HG03432 (cell line): ENCODE results near the gene FAM83G.

Source experiments
- ATAC-seq: cut with Tn5 transposase; IDR thresholded peaks from one replicate; pipeline ENCODE4 v1.9.1; 2021; ENCODE audit warnings: mild to moderate bottlenecking, moderate library complexity; ENCODE audit not compliant: unreplicated experiment

Gene FAM83G

DNA sequence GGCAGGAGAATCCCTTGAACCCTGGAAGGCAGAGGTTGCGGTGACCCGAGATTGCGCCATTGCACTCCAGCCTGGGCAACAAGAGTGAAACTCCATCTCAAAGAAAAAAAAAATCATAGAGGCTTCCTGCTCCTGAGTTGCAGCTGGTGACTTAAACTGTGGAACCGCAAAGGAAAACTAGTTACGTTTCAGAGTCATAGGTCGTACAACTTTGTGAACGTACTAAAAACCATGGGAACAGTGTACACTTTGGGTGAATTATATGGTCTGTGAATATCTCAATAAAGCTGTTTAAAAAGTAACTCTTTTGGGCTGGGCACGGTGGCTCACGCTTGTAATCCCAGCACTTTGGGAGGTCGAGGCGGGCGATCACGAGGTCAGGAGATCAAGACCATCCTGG, 29.0 kb downstream of the FAM83G start:
- no peak for ATAC-seq

DNA sequence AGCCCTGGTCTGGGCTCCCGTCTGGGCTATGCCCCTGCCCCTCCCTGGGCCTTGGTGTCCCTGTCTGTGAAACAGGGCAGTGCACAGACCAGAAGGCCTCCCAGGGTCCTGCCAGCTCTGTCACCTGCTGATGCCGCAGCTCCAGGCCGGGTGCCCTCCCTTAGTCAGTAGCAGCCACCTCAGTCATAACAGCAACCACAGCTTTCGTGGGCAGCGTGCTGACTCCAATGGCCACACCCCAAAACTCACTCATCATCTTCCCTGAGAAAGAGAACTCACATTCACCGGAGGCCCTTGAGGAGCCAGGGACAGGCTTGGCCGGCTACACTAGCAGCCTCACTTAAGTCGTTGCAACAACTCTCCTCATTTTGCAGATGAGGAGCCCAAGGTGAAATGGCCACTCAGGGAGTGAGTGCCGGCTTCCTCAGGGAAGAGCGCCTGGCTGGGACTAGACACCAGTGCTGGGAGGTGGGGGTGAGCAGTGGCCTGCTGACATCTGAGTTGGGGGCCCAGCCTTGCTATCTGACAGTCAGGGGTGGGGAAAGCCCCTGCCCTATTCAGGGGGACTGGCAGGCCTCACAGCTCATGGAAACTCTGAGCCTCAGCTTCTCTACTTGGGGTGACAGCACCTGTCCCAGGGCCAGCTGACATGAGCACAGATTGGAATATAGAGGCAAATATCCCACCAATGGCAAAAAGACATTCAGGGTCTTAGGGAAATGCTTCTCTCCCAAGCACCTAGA, 30.0 kb downstream of the FAM83G start:
- no peak for ATAC-seq

DNA sequence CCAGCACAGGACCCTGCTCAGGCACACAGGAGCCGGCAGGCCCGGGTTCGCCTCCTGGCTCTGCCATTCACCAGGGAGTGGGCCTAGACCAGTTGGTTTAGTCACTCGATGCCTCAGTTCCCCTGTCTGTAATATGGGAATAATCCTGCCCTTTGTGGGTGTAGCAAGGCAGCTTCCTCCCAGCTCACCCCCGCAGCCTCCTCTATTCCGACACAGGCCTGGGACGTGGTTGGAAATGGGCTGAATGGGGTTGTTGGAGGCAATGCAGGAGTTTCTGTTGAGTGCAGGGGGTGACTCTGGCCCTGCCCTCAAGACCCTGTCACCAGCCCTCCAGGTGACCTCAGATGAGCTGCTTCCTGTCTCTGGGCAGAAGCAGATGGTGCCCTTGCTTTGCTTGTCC, 32.8 kb downstream of the FAM83G start:
- no peak for ATAC-seq

DNA sequence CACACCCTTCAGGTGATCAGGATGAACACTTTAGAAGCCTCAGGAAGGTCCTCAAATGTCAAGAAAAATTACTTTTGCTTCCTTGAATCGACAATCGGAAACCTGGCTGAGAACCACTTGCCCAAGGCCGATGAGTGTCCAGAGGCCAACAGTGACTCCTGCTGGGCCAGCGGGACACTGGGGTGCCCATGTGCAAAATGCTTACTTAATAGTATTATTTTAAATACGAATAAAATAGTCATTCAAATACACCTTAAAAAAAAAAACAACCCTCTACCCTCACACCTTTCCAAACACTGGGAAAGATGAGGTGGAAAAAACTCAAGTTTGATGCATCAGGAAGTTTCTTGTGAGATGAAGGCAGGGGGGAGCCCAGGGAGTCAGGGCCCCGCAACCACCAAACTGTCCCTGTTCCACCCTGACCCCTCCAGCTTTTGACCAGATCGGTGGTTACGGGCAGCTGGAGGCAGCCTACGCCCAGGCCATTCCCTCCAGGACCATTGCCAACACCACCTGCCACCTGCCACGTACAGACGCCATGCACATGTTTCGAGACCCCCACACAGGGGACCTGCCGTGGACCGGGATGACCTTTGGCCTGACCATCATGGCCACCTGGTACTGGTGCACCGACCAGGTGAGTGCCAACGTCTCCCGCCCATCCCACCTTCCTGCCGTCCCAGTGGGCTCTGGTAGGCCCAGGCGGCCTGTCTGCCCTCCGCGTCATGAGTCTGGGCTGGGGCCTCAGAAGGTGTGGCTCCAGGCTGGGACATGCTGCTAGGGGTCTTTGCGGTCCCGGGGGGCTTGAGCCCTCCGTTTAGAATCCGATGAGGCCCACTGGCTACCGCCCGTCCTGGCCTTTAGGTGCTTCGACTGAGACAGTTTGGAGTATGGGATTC, 33.7 kb downstream of the FAM83G start:
- no peak for ATAC-seq

DNA sequence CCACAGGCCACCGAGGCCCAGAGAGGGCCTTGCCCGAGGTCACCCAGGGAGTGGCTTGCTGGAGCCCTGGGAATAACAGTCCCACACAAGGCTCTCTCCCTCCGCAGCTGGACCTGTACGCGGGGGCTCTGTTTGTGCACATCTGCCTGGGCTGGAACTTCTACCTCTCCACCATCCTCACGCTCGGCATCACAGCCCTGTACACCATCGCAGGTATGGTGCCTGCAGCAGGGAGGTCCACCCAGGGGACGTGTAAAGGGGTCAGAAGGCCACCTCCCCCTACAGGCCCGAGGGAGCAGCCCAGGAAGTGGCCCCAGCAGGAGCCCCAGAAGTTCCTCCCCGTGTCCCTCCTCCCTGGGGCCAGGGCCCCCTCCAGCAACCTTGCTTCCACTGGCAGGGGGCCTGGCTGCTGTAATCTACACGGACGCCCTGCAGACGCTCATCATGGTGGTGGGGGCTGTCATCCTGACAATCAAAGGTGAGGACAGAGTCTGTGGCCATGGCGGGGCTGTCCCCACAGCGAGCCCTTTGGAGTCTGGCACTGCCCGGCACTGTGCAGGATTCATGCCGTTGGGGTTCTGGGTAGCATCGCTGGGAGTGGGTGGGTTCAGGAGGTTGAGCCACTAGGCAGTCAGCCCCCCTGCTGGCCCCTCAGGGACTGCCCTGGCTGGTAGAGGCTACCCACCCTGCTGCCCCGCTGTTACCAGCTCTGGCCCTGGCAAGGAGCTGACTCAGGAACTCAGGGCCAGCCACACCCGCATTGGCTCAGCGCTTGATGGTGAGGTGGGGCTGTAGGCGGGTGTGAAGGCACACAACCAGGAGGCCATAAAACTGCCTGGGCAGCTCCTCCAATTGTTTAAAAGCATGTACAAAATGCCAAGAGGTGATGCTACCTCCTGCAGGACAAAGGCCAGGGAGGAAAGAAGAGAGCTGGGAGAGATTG, 35.3 kb downstream of the FAM83G start:
- no peak for ATAC-seq

DNA sequence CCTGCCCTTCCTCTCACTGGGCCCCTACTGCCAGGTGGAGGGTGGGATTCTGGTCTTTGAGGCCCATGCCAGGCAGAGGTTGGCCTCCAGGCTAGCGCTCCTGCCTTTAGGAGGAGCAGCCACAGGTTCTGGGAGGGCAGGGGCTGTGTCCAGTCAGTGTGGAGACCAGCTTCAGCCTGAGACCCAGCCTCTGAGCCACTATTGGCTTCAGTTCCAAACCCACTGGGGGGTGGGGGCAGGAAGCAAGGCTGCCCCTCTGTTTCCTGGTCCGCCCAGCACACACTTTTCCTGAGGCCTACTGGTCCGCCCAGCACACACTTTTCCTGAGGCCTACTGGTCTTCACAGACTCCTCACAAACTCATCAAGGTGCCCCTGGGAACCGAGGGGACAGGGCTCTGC, 36.2 kb downstream of the FAM83G start:
- ATAC-seq, result no peak

DNA sequence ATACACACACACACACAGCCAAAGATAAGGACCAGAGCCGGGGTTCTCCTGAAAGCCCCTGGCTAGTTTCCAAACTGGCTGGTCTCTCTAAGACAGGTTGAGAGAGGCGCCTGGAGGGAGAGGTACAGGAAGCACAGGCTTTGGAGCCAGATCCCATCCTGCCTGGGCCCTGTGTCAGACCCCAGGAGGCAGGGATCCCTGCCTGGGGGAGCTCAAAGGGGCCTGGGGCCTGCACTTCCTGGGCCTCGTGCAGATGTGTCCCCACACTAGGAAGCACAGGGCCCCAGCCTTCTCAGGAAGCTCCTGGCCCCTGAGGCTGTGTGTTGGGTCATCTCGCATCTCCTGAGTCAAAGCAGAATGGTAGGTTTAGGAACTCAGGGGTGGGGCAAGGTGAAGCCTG, 36.6 kb downstream of the FAM83G start:
- ATAC-seq, result no peak

DNA sequence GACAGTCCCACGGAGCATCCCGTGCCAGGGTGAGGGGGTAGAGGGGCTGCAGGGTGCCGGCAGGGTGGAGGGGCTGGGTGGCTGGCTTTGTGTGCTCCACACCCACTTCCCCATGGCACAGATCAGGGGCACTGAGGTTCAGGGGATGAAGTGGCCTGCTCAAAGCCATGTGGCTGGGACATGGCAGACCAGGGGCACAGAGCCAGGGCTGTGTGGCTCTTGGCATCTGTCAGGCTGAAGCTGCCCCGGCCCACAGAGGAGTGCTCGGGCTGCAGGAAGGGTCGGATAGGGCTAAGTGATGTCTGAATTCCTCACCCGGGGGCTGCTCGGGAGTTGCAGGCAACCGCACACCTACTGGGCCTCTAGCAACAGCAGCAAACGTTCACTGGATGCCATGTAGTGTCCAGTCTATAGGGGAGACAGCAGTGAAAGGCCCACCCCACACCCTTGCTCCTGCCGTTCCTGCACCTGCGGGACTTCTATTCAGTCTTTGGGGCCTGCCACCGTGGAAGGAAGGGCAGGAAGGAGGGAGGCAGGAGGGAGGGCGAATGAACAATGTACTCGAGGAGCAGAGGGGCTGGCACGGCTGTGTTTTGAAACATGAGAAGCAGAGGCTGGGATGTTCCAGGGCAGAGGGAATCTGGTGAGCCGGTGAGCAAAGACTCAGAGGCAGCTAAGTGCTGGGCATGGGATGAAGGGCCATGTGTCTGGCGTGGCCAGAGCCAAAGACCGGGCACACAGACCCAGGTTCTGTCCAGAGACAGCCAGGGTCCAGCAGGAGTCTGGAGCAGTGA, 37.5 kb downstream of the FAM83G start:
- ATAC-seq, result no peak

DNA sequence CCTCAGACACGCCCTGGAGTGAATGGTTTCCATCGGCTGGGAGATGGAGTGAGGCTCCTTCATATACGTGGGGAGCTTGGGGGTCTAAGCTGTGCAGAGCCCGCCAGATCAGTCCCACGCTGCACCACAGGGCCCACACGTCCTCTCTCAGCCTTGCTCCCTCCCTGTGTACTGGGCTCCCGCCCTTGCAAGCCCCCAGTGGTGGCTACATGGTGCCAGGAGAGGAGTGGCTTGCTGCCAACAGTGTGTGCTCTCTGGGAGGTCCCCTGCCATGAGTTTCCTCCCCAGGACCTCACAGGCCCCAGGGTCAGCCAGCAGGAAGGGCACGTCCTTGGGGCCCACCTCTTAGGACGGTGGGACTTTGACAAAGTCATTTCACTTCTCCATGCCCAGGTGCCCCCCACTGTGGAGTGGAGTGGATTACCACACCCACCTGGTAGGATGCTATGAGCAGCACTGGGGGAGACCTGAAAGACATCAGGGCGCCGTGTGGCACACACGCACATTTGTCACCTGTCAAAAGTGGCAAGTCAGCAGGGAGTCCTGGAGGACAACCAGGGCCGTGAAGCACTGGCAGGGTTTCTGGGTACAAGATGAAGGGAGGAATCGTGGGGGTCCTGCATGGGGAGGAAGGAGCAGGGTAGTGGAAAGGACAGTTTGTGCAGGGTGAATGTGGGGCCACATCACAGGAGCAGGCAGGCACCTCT, 38.9 kb downstream of the FAM83G start:
- ATAC-seq, result no peak

DNA sequence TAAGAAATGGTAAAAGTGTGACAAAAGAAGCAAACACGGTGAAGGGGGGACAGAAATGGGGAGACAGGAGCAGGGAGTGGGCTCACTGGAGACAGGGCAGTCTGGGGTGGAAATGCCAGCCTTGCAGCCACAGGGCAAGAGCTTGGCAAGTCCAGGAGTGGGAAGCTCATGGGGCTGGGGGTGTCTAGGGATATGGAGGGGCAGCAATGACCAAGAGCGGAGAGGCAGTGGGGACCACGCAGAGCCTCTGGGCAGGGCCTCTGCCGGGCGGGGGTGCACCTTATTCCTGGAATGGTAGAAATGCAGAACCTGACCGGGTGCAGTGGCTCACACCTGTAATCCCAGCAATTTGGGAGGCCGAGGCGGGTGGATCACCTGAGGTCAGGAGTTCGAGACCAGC, 40.0 kb downstream of the FAM83G start:
- ATAC-seq, result no peak

DNA sequence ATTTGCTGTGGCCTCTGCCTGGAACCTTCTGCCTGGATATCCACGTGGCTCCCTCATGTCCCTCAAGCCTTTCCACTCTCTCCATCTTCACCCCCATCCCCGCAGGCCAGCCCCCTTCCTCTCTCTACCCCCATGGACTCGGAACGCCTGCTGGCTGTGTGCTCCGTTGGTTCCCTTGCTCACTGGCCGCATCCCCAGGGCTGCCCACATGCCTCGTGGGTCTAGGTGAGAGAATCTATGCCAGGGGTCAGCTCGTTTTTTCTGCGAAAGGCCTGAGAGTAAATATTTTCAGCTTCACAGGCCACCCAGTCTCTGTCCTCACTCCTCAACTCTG, 40.6 kb downstream of the FAM83G start:
- no peak for ATAC-seq

DNA sequence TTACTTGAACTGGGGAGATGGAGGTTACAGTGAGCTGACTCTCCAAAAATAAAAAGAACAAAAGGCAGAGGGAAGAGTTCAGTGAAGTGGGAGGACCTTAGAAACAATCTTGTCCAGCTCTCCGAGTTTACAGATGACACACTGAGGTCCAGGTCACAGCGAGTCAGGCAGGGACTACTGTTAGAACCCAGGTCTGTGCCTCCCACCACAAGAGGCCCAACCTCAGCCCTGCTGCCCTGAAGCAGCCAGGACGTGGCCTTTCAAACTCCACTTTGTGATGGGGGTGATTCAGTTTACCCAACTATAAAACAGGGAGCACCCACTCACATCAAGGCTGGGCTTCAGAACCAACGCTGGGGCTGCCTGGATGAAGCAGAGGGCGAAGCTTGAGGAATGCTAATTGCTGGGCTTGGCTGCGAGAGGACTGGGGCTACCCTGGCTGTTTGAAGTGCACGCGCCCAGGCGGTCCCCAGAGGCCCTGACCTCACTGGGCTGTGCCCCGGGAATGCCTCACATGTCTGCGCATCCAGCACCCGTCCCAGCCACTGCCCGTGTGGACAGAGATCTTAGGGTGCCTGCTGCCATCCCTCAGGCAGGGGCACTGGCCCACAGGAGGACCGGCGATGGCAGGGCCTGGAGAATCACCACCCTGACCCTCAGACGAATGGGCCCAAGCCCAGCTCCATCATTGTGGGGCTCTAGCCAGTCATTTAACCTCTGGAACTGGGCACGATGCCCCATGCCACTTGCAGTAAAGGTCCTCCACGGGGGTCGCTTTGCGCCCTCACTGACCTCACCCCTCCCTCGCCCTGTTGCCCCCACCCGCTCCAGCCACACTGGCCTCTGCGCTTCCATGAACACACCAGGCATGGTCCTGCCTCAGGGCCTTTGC, 41.2 kb downstream of the FAM83G start:
- ATAC-seq, result no peak

DNA sequence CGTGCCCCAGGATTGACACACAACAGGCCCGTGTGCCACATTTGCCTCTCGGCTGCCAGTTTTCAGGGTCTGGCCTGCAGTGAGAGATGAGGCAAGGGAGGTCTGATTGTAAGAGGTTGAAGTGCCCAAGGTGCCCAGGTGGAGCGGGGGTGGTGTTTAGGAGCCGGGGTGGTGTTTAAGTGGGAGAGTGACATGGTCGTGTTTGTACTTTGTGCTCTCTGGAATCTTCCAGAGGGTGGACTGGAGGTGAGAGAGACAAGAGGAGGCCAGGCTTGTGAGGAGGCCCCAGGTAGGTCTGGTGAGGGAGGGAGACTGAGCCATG, 42.1 kb downstream of the FAM83G start:
- ATAC-seq, result no peak

DNA sequence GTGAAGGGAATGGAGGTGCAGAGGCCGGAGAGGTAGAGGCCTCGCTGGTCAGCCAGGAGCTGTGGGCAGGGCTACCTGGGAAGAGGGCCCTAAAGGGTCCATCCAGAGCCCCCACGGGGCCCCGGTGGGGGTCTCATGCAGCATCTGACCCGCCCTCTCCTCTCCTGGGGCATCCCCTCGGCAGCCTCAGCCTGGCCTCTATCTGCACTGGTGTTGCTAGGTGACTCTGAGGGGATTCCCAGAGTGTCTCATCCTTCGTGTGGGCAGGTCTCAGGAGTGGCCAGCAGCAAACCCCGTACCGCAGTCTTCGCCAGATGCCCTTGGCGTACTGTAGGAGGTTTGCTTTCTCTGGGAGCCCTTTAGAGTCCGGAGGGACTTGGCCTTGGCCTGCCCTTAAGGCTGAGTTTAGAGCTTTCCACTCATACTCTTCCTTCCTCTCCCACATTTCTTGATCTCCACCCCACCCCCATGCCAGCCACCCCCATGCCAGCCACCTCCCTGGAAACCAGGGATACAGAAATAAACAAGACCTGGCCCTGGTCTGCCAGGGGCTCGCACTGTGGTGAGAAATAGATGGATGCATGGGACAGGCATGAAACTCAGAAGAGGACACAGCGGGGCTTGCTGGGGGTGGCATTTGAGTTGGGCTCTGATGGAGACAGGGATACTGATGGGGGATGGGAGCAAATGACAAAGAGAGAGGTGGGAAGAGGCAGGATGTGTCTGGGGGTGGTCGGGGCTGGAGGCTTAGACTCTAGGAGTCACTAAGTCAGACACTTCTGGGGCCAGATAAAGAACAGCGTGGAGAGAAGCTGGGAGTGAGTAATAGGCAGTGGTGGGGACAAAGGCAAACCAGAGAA, 42.7 kb downstream of the FAM83G start:
- no peak for ATAC-seq

DNA sequence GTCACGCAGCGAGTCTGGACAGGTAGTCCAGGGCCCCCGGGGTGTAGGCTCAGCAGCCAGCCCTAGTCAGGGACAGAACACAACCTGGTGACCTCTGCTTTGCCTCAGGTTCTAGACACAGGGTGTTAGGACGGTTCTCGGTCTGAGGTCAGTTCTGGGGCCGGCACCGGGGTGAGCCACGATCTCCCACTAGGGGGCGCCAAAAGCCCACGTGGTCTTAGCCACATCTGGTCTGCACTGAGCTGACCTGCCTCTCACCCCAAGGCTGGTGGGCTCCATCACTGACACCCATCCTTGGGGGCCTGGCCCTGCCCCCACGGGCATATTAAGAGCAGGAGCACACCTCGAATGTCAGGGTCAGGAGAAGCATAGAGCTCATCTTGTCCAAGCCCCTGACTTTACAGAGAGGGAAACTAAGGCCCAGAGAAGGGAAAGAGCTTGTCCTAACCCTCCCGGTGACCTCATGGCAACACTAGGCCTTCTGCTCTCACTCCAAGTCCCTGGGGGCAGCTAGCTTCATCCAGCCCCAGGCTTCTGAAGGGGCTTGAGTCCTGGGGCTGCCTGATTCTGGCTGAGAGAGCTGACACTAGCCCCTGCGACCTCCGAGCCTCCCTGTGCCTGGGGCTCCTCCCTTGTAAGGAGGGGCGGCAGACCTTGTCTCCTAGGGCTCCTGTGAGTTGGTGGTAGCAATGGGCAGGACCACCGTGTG, 43.6 kb downstream of the FAM83G start:
- ATAC-seq, result peak; percentile 60

DNA sequence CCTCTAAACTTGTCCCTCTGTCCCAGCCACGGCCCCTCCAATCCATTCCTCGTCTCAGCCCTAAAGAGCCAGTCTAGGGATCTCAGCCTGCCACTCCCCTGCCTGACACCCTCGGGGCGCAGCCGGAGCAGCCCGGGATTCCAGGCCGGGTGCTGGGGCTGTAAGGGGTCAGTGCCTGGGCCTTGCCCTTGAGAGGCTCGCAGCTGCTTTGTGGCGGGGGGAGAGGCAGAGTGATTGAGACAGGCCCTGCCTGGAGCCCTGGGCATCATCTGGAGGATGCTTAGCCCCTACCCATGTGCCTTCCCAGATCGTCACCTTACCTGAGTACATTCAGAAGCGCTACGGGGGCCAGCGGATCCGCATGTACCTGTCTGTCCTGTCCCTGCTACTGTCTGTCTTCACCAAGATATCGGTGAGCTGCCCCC, 44.3 kb downstream of the FAM83G start:
- no peak for ATAC-seq

DNA sequence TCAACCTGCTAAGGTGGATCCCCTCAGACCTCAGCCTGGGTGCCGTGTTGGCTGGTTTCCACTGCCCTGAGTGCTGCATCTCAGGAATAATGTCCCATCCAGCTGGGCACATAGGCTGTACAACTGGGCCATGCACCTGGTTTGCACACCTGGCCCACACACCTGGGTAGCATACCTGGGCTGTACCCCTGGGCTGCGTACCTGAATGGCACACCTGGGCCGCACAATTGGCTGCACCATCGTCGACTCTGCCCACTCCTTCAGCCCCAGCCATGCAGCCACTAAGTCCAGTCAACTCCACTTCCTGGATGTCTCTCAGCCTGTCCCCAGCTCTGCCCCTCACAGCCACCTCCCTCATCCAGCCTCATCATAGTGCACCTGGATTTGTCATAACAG, 44.7 kb downstream of the FAM83G start:
- no peak for ATAC-seq
